KG1 (cell line): ENCODE measurements around the gene PTHLH.

Source experiments
- DNase-seq: peaks from one replicate; lab custom pipeline; 2025; lab: John Stamatoyannopoulos, UW

Gene PTHLH

DNA sequence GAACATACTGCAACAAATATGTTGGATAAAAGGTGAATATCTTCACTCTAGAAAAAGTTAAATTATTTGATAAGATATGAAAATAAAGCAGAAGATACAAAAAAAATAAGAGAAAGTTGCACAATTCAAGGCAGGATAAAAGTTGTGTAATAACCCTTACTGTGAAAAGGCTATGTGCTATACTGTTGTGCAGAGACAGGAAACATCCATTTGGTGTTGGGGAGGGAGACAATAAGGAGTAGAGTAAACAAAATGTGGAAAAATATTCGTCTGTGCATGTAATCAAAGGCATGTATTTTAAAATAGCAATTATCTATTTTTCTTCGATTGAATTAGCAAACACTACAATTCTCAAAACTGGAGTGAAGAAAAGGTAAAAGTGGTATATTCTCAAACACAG is 34.8 kb downstream of the PTHLH start:
- no peak for DNase-seq

DNA sequence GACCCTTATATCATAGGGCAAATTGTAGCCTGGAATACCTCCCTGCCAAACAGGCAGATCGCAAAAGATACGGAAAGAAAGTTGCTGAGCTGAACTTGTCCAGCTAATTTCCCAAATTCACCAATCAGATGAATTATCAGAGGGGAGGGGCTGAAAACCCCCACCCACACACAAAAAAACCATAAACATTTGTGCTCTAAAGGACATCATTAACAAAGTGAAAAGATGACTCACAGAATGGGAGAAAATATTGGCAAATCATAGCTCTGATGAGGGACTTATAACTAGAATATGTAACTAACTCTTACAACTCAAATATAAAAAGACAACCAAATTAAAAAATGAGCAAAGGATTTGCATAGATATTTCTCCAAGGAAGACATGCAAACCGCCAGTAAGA is 36.3 kb downstream of the PTHLH start:
- DNase-seq: no peak

DNA sequence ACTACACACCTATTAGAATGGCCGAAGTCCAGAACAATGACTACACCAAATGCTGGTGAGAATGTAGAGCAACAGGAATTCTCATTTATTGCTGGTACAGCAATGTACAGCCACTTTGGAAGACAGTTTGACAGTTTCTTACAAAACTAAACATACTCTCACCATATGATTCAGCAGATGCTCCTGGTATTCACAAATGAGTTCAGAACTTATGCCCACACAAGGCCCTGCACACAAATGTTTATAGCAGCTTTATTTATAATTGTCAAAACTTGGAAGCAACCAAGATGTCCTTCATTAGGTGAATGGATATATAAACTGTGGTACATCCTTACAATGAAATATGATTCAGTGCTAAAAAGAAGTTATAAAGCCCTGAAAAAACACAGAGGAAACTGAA is 38.3 kb downstream of the PTHLH start:
- no peak for DNase-seq

- DNase-seq: no peak
These were observed 41.1 kb downstream of the PTHLH start for GRCh38 chr12:27931390-27931789.

DNA sequence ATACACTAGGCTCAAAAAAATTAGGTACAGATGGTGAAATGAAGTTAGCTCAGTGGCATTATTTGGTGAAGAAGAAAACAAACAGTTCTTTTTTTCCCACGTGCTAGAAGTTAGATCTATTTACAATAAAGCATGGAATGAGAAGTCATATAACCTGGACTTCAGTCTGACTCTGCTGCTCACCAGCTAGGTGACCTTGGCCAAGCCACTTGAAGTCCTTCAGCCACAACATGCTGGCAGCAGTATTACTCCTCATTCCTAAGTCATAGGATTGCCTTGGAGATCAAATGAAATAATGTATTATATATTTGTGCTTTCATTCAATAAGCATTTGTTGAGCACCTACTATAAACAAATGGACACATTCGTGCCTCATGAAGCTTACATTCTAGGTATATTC is 45.2 kb downstream of the PTHLH start:
- no peak for DNase-seq

- no peak for DNase-seq
These were observed 48.0 kb downstream of the PTHLH start for GRCh38 chr12:27924350-27925135.

DNA sequence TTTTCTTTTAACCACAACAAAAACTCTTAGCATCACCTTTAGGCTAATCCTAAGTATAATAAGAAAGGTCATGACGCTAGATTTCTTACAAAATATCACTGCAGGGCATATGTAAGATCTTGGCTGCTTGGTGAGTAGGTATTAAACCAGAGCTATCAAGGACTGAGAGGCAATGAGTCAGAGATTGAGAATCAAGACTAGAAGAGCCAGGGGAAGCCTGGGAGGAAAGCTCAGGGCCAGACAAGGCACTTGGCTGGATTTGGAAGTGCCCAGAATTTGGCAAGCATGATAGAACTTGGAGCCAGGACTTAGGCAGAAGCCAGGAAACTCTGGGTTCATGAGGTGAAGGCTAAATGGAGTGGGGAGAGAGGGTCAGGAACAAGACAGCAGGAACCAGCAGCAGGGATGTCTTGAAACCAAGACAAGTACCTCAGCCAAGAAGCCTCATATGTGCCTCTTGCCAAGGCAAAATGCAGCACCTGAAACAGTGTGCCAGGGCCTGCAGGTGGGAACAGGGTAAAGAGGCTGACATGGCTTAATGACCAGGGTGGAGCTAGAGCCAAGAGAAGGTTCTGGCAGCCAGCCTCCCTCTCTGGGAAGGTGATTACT is 49.9 kb downstream of the PTHLH start:
- no peak for DNase-seq

- no peak for DNase-seq
These were observed 52.8 kb downstream of the PTHLH start for GRCh38 chr12:27919671-27920235.

GRCh38 chr12:27915536-27915935 is 57.0 kb downstream of the PTHLH start:
- DNase-seq: no peak

GRCh38 chr12:27915021-27915420 is 57.5 kb downstream of the PTHLH start:
- no peak for DNase-seq

DNA sequence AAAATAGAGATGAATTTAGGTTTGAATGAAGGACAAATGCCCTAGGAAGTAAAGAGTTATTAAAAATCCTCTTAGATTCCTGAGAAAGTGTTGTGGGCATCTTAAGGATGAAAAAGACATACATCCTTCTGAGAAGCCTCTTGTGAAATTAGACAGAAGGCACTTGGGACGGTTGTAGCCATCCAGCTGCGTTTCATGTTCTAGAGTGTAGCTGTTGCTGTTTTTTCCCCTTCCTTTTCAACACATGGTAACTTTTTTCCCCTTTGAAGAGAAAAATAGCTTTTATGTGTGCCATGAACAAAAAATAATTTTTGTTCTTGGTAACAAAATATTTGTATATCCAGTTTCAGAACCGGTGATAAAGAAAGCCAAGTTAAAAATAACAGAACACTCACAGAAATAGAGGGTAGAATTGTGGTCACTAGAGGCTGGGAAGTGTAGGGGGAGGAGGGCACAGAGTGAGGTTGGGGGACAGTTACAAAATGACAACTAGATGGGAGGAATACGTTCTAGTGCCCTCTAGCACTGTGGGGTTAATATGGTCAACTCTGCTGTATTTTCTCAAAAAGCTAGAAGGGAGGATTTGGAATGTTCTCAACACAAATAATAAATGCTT is 58.4 kb downstream of the PTHLH start:
- no peak for DNase-seq

DNA sequence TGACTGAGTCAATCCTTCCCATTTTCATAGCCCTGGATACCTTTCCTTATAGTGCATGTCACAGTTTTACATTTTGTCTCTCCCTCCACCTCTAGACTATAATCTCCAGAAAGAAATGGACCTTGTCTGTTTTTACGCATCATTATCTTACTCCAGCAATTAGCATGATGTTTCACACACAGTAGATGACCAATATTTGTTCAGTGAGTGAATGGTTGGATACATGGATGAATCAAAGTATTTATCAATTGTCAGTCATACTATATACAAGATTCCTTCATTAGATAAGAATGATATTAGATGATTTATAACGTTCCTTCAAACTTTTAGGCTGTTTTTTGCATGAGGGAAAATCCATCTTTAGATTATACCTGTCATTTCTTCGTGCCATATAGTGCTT is 61.1 kb downstream of the PTHLH start:
- no peak for DNase-seq
